Gastroesophageal sphincter (tissue), 4 donors: ENCODE results near the gene CAPS. TPM values are rescaled to one million over a fixed set of nuclear protein-coding genes. Genes with fewer than 3 reads are reported as not detected.

Experiments
- ATAC-seq: fragments of 150-250 bp; one replicate; pipeline ENCODE4 v1.9.1; 2016; ENCODE audit warnings: mild to moderate bottlenecking, moderate library complexity
- H3K27ac ChIP-seq, 4 donors: fragments of 200-600 bp; sonication (generic) in 3 of 4; 1 replicate in 3 of 4; 2 replicates in 1 of 4; pipeline ENCODE4 v1.5.1; 2016 to 2019
- H3K27me3 ChIP-seq: fragments of 200-600 bp; sonication (generic); one replicate; pipeline ENCODE4 v1.5.1; 2019
- H3K36me3 ChIP-seq, 2 donors: fragments of 200-600 bp; sonication (generic); one replicate each; pipeline ENCODE4 v1.5.1; 2019; ENCODE audit warnings: control low read depth in 1 of 2
- H3K4me1 ChIP-seq, 3 donors: fragments of 200-600 bp; sonication (generic); 1 replicate in 2 of 3; 2 replicates in 1 of 3; pipeline ENCODE4 v1.5.1; 2016 to 2019; ENCODE audit warnings: control low read depth in 2 of 3
- H3K4me3 ChIP-seq, 2 donors: fragments of 200-600 bp; sonication (generic); one replicate each; pipeline ENCODE4 v1.5.1; 2019; ENCODE audit warnings: mild to moderate bottlenecking in 1 of 2, moderate library complexity in 1 of 2
- H3K9me3 ChIP-seq, 3 donors: fragments of 200-600 bp; sonication (generic); one replicate each; pipeline ENCODE4 v1.5.1; 2017 to 2019; ENCODE audit warnings: control low read depth in 2 of 3
- EP300 ChIP-seq: sonication (generic); formaldehyde crosslinking; IDR thresholded peaks from one replicate; pipeline ENCODE4 v1.6.1; 2017; ENCODE audit warnings: antibody characterized with exemption, mild to moderate bottlenecking
- POLR2A ChIP-seq, 2 donors: fragments of 450-650 bp; IDR thresholded peaks; one replicate each; pipeline ENCODE4 v1.6.1; 2017; ENCODE audit warnings: antibody characterized with exemption in 2 of 2, mild to moderate bottlenecking in 2 of 2, moderate library complexity in 1 of 2
- POLR2AphosphoS5 ChIP-seq: sonication (generic); formaldehyde crosslinking; IDR thresholded peaks from one replicate; pipeline ENCODE4 v1.6.1; 2017; ENCODE audit warnings: antibody characterized with exemption
- WGBS, 2 donors: methylation state at CpG; one replicate each; pipeline ENCODE4 v1.1.5; 2018; ENCODE audit warnings: low coverage in 1 of 2; 5-methylcytosine and 5-hydroxymethylcytosine counted together
- total RNA-seq, 4 donors: library from RNA; depleted of rRNA; stranded (reverse); fragments of >200 nt; gene quantifications; one replicate each; pipeline ENCODE4 v1.1.0, GENCODE V29; 2016
- TF ChIP-seq, protein P1 (sequence below), 4 experiments: fragments of 200-600 bp in 2 of 4; fragments of 450-650 bp in 2 of 4; sonication (generic) in 1 of 4; IDR thresholded peaks; one replicate each; pipeline ENCODE4 v1.5.1; 2017 to 2019; ENCODE audit warnings: antibody characterized with exemption in 4 of 4, mild to moderate bottlenecking in 2 of 4, moderate library complexity in 2 of 4

The CAPS gene
- total RNA-seq, 4 donors from 2014 or later, result 10.0 to 19.6 (median 15.2) TPM

DNA sequence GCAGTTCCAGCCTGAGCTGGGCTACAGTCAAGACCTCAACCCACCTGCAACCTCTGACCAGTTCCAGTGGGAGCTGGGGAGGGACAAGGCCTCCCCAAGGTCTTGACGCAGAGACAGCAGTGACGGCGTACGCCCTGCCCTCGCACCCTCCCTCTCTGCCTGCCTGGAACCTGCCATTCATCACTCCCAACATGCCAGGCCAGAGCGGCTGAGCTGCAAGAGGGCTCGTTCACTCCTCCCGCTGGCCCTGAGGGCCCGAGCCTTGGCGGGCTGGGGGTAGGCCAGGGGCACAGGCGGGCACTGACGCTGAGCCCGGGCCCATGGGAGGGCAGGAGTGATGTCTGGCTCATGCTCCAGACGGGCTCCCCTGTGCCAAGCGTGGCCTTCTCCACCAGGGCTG, 18.6 kb upstream of the CAPS start:
- no peak for ATAC-seq
- Histone ChIP-seq H3K27ac (no peak overlapping the region), H3K9me3 (no peaks in the 10 kb centered on the region), H3K27me3 (peaks cover 16% of the 10 kb centered on the region), H3K36me3 (peaks cover 0 to 47% of the 10 kb centered on the region in 2 donors), H3K4me1 (peaks cover 0 to 50% (median 14%) of the 10 kb centered on the region in 3 donors), H3K4me3 (no peak overlapping the region)
- WGBS, 2 donors, result no CpG with 5 or more reads among the region's 15 CpGs
- no peak for TF ChIP-seq EP300
- TF ChIP-seq, protein P1, sequence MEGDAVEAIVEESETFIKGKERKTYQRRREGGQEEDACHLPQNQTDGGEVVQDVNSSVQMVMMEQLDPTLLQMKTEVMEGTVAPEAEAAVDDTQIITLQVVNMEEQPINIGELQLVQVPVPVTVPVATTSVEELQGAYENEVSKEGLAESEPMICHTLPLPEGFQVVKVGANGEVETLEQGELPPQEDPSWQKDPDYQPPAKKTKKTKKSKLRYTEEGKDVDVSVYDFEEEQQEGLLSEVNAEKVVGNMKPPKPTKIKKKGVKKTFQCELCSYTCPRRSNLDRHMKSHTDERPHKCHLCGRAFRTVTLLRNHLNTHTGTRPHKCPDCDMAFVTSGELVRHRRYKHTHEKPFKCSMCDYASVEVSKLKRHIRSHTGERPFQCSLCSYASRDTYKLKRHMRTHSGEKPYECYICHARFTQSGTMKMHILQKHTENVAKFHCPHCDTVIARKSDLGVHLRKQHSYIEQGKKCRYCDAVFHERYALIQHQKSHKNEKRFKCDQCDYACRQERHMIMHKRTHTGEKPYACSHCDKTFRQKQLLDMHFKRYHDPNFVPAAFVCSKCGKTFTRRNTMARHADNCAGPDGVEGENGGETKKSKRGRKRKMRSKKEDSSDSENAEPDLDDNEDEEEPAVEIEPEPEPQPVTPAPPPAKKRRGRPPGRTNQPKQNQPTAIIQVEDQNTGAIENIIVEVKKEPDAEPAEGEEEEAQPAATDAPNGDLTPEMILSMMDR (IDR thresholded peaks at IDR 0.05), result no peak
- no peak for TF ChIP-seq POLR2A (IDR thresholded peaks at IDR 0.05)
- TF ChIP-seq POLR2AphosphoS5, result no peak

DNA sequence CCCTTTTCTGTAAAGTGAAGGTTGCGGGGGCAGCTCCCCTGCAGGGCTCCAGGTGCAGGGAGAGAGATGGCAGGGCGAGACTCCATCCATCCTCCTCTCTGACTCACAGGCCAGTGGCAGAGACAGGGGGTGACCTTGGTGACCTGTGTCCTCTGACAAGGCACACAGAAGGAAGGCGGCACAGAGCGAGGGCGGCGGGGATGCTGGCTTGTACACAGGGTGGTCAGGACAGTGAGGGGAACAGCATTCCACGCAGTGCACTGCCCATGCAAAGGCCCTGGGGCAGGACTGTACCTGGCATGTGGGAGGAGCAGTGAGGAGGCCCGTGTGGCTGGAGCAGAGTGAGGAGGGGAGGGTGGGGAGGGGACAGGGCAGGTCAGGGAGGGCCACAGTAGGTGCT, 18.2 kb upstream of the CAPS start:
- 60% methylated on average over 2 of the region's 8 CpGs; no CpG with 5 or more reads in 1 of the 2 donors for WGBS, 2 donors
- Histone ChIP-seq H3K27me3 (peaks cover 15% of the 10 kb centered on the region), H3K4me3 (no peak overlapping the region), H3K27ac (no peak overlapping the region), H3K36me3 (peaks cover 0 to 51% of the 10 kb centered on the region in 2 donors), H3K9me3 (no peaks in the 10 kb centered on the region), H3K4me1 (peaks cover 0 to 48% (median 11%) of the 10 kb centered on the region in 3 donors)
- TF ChIP-seq POLR2A (IDR thresholded peaks at IDR 0.05) (no peak), EP300 (no peak), POLR2AphosphoS5 (no peak)
- TF ChIP-seq, protein P1 (IDR thresholded peaks at IDR 0.05), result no peak
- ATAC-seq, result no peak

DNA sequence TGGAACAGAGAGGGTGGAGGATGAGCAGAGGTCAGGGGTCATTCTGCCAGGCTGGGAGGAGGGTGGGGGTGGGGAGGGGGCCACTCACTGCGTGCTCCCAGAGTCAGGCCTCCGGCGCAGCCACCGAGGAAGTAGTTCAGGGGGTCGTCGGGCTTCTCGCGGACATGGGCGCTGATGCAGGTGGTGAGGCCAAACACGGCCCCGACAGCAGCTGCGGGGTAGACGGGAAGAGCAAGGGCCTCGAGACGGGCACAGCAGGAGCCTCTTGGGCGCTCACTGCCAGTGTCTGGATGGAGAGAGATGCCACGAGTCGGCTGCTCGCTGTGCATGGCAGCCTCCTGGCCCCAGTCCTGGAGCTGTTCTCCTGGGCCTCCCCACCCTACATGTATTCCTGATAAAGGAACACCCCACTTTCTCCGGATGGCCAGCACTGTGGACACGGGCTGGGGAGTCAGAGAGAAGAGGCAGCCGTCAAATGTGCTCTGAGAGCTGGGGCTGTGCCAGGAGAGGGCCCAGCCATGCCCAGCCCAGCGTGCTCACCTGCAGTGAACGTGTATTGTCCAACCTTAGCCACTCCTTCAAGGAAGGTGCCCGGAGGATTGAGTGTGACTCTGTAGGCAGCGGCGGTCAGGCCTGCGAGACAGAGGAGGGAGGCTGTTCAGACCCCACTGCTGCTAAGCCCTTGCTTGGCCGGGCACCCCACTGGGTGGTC, 17.5 kb upstream of the CAPS start:
- no peak for ATAC-seq
- H3K27ac ChIP-seq, result peak overlapping the region in 2 of 4 donors; percentile 17 to 48
- no peaks in the 10 kb centered on the region for H3K9me3 ChIP-seq
- TF ChIP-seq EP300 (no peak), POLR2A (IDR thresholded peaks at IDR 0.05) (no peak), POLR2AphosphoS5 (no peak)
- TF ChIP-seq, protein P1 (IDR thresholded peaks at IDR 0.05), result no peak
- peaks cover 8% of the 10 kb centered on the region for H3K27me3 ChIP-seq
- H3K4me3 ChIP-seq, result no peak overlapping the region
- 96% methylated on average over 12 of the region's 29 CpGs; no CpG with 5 or more reads in 1 of the 2 donors for WGBS, 2 donors
- H3K36me3 ChIP-seq, result peaks cover 0 to 55% of the 10 kb centered on the region in 2 donors
- peaks cover 0 to 48% (median 9%) of the 10 kb centered on the region in 3 donors for H3K4me1 ChIP-seq

DNA sequence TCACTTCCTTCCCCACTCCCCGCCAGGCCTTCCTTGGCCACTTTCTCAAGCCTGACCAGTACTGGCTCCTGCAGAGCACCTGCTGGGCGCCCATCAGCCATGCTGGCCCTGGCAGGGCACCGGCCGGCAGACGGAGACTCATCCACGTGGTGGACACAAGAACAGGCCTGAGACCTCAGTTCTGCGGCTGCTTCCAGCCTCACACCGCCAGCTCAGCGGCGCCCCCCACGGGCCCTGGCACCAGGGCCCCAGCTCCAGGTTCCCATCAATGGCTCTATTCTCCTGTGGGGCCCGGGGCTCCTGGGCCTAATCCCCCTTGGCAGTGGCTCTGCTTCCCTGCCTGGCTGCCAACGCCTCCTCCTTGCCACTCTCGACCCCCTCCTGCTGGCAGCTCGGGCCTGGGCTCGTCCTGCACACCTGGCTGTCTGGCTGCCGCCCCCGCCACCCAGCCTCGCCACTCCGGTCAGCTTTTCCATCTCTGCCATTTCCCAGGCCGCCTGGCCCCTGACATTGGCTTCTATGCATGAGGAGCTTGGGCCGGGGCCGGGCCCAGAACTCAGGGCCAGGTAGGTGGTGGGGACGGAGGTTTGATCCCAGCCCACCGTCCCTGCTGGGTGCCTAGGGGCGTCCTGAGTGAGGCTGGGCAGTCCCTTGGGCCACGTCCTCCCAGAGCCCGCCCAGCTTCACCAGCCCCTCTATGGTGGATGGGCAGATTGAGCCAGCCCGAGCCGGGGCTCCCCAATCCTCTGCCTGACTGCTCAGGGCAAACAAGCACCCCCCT, 16.7 kb upstream of the CAPS start:
- Histone ChIP-seq H3K36me3 (peaks cover 0 to 60% of the 10 kb centered on the region in 2 donors), H3K4me1 (peaks cover 0 to 48% (median 7%) of the 10 kb centered on the region in 3 donors), H3K9me3 (no peaks in the 10 kb centered on the region), H3K27me3 (no peaks in the 10 kb centered on the region), H3K27ac (peak overlapping the region in 3 of 4 donors; percentile 17 to 48 (median 31)), H3K4me3 (no peak overlapping the region)
- 67% methylated on average over 1 of the region's 30 CpGs; no CpG with 5 or more reads in 1 of the 2 donors for WGBS, 2 donors
- ATAC-seq, result no peak
- TF ChIP-seq, protein P1 (IDR thresholded peaks at IDR 0.05), result no peak
- TF ChIP-seq EP300 (no peak), POLR2A (IDR thresholded peaks at IDR 0.05) (no peak), POLR2AphosphoS5 (no peak)
